Neural progenitor cell (in vitro differentiated cells): ENCODE data around the gene ETV1. TPM values are rescaled to one million over a fixed set of nuclear protein-coding genes. Genes with fewer than 3 reads are reported as not detected.

Source experiments
- DNase-seq: peaks from one replicate; pipeline ENCODE4 v3.0.0-alpha.2; 2016; ENCODE audit warnings: low spot score
- H2AFZ ChIP-seq: fragments of 200-600 bp; sonication (generic); replicated peaks from 2 replicates; pipeline ENCODE4 v1.6.1; 2016; ENCODE audit warnings: antibody characterized with exemption
- H3F3A ChIP-seq: fragments of 200-600 bp; sonication (generic); 2 replicates; pipeline ENCODE4 v1.6.1; 2016; ENCODE audit warnings: antibody characterized with exemption, low read depth
- H3K27ac ChIP-seq: fragments of 200-600 bp; sonication (generic); 2 replicates; pipeline ENCODE4 v1.5.1; 2016; ENCODE audit warnings: mild to moderate bottlenecking
- H3K27me3 ChIP-seq: fragments of 200-600 bp; sonication (generic); 2 replicates; pipeline ENCODE4 v1.6.1; 2016; ENCODE audit warnings: mild to moderate bottlenecking, moderate library complexity
- H3K36me3 ChIP-seq: fragments of 200-600 bp; sonication (generic); 2 replicates; pipeline ENCODE4 v1.5.1; 2016
- H3K4me1 ChIP-seq: fragments of 200-600 bp; sonication (generic); 2 replicates; pipeline ENCODE4 v1.6.1; 2016; ENCODE audit warnings: mixed run types
- H3K4me2 ChIP-seq: fragments of 200-600 bp; sonication (generic); 2 replicates; pipeline ENCODE4 v1.6.1; 2016
- H3K4me3 ChIP-seq: fragments of 200-600 bp; sonication (generic); 2 replicates; pipeline ENCODE4 v1.5.1; 2016
- H3K79me2 ChIP-seq: fragments of 200-600 bp; sonication (generic); 2 replicates; pipeline ENCODE4 v1.6.1; 2016; ENCODE audit warnings: low read depth
- H3K9ac ChIP-seq: fragments of 200-600 bp; sonication (generic); 2 replicates; pipeline ENCODE4 v1.6.1; 2016
- H3K9me3 ChIP-seq: fragments of 200-600 bp; sonication (generic); 2 replicates; pipeline ENCODE4 v1.5.1; 2016; ENCODE audit warnings: low read depth
- H4K20me1 ChIP-seq: fragments of 200-600 bp; sonication (generic); 2 replicates; pipeline ENCODE4 v1.6.1; 2016; ENCODE audit warnings: low read depth
- H3K27ac Mint-ChIP-seq: 3 replicates; pipeline ENCODE4 v1.8.0; 2021; ENCODE audit warnings: mixed read lengths
- H3K27me3 Mint-ChIP-seq: 2 replicates; pipeline ENCODE4 v1.8.0; 2022; ENCODE audit warnings: low read depth, mild to moderate bottlenecking, inconsistent platforms, moderate library complexity, mixed read lengths; ENCODE audit not compliant: insufficient read depth
- H3K36me3 Mint-ChIP-seq: 3 replicates; pipeline ENCODE4 v1.8.0; 2021; ENCODE audit warnings: mixed read lengths
- H3K4me1 Mint-ChIP-seq: 3 replicates; pipeline ENCODE4 v1.8.0; 2021; ENCODE audit warnings: mixed read lengths
- H3K4me3 Mint-ChIP-seq: 3 replicates; pipeline ENCODE4 v1.8.0; 2021; ENCODE audit warnings: mild to moderate bottlenecking, moderate library complexity, mixed read lengths
- H3K9me3 Mint-ChIP-seq: 3 replicates; pipeline ENCODE4 v1.8.0; 2020; ENCODE audit warnings: mixed read lengths
- CTCF ChIP-seq: fragments of 200-600 bp; sonication (generic); IDR thresholded peaks from 2 replicates; pipeline ENCODE4 v1.5.1; 2017; ENCODE audit warnings: antibody characterized with exemption, mild to moderate bottlenecking
- EZH2 ChIP-seq: fragments of 200-600 bp; sonication (generic); IDR thresholded peaks from 2 replicates; pipeline ENCODE4 v1.6.1; 2017; ENCODE audit warnings: antibody characterized with exemption, mild to moderate bottlenecking, moderate library complexity
- EZH2phosphoT487 ChIP-seq: fragments of 200-600 bp; sonication (generic); IDR thresholded peaks from 2 replicates; pipeline ENCODE4 v1.6.1; 2017; ENCODE audit warnings: antibody characterized with exemption
- total RNA-seq: library from RNA; depleted of rRNA; stranded (reverse); fragments of >200 nt; gene quantifications from 2 replicates; pipeline ENCODE4 v1.2.3, GENCODE V29; 2015; ENCODE audit warnings: low replicate concordance

The ETV1 gene
- total RNA-seq, 1 donor from 2014 or later: 36.8 TPM

GRCh38 chr7:13933536-13933935 lies 55.9 kb downstream of the ETV1 start:
- no peaks in the 10 kb centered on the region for H3K27me3 ChIP-seq
- H3K4me2 ChIP-seq: no peak overlapping the region
- Mint-ChIP-seq H3K4me1 (no peaks in the 10 kb centered on the region), H3K9me3 (no peaks in the 10 kb centered on the region), H3K27ac (peak overlapping the region; percentile 59), H3K4me3 (no peak overlapping the region), H3K27me3 (no peaks in the 10 kb centered on the region), H3K36me3 (peaks cover 41% of the 10 kb centered on the region)
- no peak overlapping the region for H3K9ac ChIP-seq
- H2AFZ ChIP-seq: no peak overlapping the region
- H3K9me3 ChIP-seq: no peaks in the 10 kb centered on the region
- H4K20me1 ChIP-seq: no peaks in the 10 kb centered on the region
- no peak for DNase-seq
- H3K36me3 ChIP-seq: peaks cover 16% of the 10 kb centered on the region
- H3K27ac ChIP-seq: no peak overlapping the region
- no peaks in the 10 kb centered on the region for H3K79me2 ChIP-seq
- no peaks in the 10 kb centered on the region for H3F3A ChIP-seq
- H3K4me3 ChIP-seq: no peak overlapping the region
- H3K4me1 ChIP-seq: no peaks in the 10 kb centered on the region
- TF ChIP-seq EZH2phosphoT487 (no peak), EZH2 (no peak), CTCF (no peak)

GRCh38 chr7:13933091-13933490 lies 56.4 kb downstream of the ETV1 start:
- Mint-ChIP-seq H3K36me3 (peaks cover 41% of the 10 kb centered on the region), H3K27ac (peak overlapping the region; percentile 59), H3K27me3 (no peaks in the 10 kb centered on the region), H3K9me3 (no peaks in the 10 kb centered on the region), H3K4me1 (no peaks in the 10 kb centered on the region), H3K4me3 (no peak overlapping the region)
- Histone ChIP-seq H3F3A (no peaks in the 10 kb centered on the region), H4K20me1 (no peaks in the 10 kb centered on the region), H3K9me3 (no peaks in the 10 kb centered on the region), H3K4me3 (no peak overlapping the region), H3K27me3 (no peaks in the 10 kb centered on the region), H3K79me2 (no peaks in the 10 kb centered on the region), H3K36me3 (peaks cover 16% of the 10 kb centered on the region), H2AFZ (no peak overlapping the region), H3K27ac (no peak overlapping the region), H3K9ac (no peak overlapping the region), H3K4me2 (no peak overlapping the region), H3K4me1 (no peaks in the 10 kb centered on the region)
- TF ChIP-seq EZH2phosphoT487 (no peak), CTCF (no peak), EZH2 (no peak)
- no peak for DNase-seq

- H3K36me3 ChIP-seq: peaks cover 13% of the 10 kb centered on the region
- H3K36me3 Mint-ChIP-seq: peaks cover 45% of the 10 kb centered on the region
Measured at GRCh38 chr7:13932131-13932530, 57.3 kb downstream of the ETV1 start.

More at GRCh38 chr7:13932131-13932530, 57.3 kb downstream of the ETV1 start:
- H3K27me3 Mint-ChIP-seq: no peaks in the 10 kb centered on the region
- H3K4me3 Mint-ChIP-seq: no peak overlapping the region
- Histone ChIP-seq H4K20me1 (no peaks in the 10 kb centered on the region), H3K27me3 (no peaks in the 10 kb centered on the region), H3F3A (no peaks in the 10 kb centered on the region), H2AFZ (no peak overlapping the region), H3K4me2 (no peak overlapping the region), H3K4me3 (no peak overlapping the region), H3K9me3 (no peaks in the 10 kb centered on the region), H3K4me1 (no peaks in the 10 kb centered on the region), H3K9ac (no peak overlapping the region), H3K79me2 (no peaks in the 10 kb centered on the region), H3K27ac (no peak overlapping the region)
- no peak for DNase-seq
- H3K27ac Mint-ChIP-seq: no peak overlapping the region
- no peaks in the 10 kb centered on the region for H3K9me3 Mint-ChIP-seq
- TF ChIP-seq EZH2 (no peak), EZH2phosphoT487 (no peak), CTCF (no peak)
- H3K4me1 Mint-ChIP-seq: no peaks in the 10 kb centered on the region
